ENCODE data around the gene SLC25A33.
"Not testable (repeated sequence)": the region's sequence is repeated elsewhere in the genome, so short reads cannot be mapped to it uniquely, and the experiment has no call there.

The SLC25A33 gene

DNA sequence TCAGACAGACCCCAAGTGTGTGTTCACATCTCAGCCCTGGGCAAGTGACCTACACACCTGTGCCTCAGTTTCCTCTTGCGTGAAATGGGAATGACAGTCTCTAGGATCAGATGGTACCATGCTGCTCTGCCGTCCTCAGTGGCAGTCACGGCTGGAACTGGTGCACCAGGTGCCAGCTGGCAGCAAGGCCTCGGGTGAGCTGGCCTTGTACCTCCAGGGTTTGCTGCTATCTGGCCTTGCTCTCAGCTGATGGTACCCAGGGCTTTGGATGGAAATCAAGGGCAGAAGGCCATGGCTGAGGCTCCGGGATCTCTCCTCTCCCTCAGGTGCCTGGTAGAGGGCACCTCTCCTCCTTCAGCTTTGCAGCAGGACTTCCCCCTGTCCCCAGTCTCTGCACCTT is 70.7 kb downstream of the SLC25A33 start:
- no peaks in the 10 kb centered on the region for H3K27me3 Mint-ChIP-seq
- H3K36me3 Mint-ChIP-seq (ENCODE audit: low read depth) = peaks cover 5% of the 10 kb centered on the region
- no peak overlapping the region for H3K27ac Mint-ChIP-seq
- no peaks in the 10 kb centered on the region for H3K4me1 Mint-ChIP-seq (ENCODE audit: low read depth)
- H3K9me3 Mint-ChIP-seq = no peaks in the 10 kb centered on the region
- no peak overlapping the region for H3K4me3 Mint-ChIP-seq

DNA sequence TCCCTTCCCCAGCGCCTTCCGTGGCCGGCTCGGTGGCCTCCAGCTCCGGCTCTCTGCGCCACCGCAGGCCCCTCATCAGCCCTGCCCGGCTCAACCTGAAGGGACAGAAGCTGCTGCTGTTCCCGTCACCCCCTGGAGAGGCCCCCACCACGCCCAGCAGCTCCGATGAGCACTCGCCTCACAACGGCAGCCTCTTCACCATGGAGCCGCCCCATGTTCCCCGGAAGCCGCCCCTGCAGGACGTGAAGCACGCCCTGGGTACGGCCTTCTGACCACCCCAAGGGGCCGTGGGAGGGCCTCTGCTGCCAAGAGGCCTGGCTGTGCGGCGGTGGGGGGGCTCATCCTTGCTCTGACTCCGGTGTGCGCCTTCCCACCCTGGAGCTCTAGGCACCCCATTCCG is 71.3 kb downstream of the SLC25A33 start:
- H3K4me1 Mint-ChIP-seq (ENCODE audit: low read depth) = no peaks in the 10 kb centered on the region
- no peak overlapping the region for H3K4me3 Mint-ChIP-seq
- H3K27ac Mint-ChIP-seq = no peak overlapping the region
- peaks cover 3% of the 10 kb centered on the region for H3K36me3 Mint-ChIP-seq (ENCODE audit: low read depth)
- no peaks in the 10 kb centered on the region for H3K27me3 Mint-ChIP-seq
- no peaks in the 10 kb centered on the region for H3K9me3 Mint-ChIP-seq

DNA sequence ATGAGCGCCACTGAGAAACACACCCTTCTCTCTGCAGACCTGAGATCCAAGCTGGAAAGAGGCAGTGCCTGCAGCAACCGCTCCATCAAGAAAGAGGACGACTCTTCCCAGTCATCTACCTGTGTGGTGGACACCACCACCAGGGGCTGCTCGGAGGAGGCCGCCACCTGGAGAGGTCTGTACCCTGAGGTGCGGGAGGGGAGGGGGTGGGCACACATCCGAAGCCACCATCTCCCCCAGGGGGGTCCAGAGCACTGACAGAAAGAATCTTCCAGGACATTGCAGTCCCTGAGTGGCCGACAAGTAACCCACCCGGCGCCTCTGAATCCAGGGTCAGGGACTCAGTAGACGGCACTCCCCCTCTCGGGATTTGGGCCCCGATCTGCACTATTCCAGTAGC is 72.5 kb downstream of the SLC25A33 start:
- Mint-ChIP-seq H3K9me3 (no peaks in the 10 kb centered on the region), H3K4me3 (no peak overlapping the region), H3K4me1 (ENCODE audit: low read depth) (no peaks in the 10 kb centered on the region), H3K27ac (no peak overlapping the region), H3K36me3 (ENCODE audit: low read depth) (peaks cover 3% of the 10 kb centered on the region), H3K27me3 (no peaks in the 10 kb centered on the region)

DNA sequence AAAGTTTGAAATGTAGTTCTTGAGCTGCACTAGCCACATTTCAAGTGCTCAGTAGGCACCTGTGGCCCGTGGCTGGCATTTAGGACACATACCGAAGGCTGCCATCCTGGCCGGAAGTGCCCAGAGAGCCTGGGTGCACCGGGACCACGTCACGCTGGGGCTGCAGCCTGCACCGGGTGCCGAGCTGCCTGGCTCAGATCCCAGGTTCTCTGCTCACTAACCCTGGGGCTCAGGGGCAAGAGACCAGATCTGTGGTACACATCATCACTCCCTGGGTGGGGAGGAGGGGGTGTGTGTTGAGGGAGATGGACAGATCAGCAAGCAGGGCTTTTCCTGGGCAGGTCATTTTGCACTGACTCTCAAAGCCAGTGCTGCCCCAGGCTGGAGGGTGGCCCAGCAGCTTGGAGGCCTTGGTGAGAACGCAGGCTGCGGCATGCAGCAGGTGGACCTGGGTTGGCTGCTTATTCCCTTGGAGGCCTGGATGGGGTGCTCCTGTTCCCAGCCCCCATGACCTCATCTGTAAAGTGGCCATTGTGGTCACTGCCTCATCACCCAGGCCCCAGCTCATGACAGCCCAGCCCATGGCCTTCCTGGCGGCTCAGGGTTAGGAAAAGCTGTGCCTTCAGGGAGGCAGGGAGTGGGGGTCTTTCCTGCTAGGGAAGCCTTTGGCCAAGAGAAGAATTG is 73.0 kb downstream of the SLC25A33 start:
- Mint-ChIP-seq H3K36me3 (ENCODE audit: low read depth) (peaks cover 3% of the 10 kb centered on the region), H3K9me3 (no peaks in the 10 kb centered on the region), H3K4me3 (no peak overlapping the region), H3K27me3 (no peaks in the 10 kb centered on the region), H3K4me1 (ENCODE audit: low read depth) (no peaks in the 10 kb centered on the region), H3K27ac (no peak overlapping the region)

DNA sequence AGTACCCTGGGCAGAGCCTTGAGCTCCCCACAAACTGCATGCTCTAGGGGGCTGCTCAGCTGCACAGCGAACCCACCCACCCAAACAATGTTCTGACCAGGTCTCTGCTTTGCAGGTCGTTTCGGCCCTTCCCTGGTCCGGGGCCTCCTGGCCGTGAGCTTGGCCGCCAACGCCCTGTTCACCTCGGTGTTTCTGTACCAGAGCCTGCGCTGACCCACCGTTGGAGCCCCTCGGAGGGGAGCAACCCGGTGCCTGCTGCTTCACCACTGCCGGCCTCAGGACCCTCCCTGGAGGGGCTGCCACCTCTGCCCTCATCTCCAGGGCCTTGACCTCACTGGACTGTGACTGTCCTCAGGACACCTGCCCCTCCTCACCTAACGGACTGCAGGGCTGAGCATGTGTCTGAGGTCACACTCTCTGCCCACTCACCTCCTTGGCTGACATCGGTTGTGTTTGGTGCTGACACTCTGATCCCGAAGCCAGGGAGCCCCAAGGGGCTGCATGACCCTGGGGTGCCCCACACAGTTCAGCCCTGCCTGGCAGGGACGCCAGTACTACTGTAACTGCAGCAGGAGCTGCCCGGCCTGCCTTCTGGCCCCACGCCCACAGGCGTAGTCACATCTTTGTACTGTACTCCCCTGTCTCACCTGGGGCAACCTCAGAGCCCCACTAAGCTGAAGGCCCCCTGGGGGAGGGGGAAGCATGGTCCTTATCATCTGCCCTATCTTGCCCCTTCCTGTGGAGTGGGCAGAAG is 73.8 kb downstream of the SLC25A33 start:
- H3K4me1 Mint-ChIP-seq (ENCODE audit: low read depth) = no peaks in the 10 kb centered on the region
- no peaks in the 10 kb centered on the region for H3K27me3 Mint-ChIP-seq
- no peak overlapping the region for H3K27ac Mint-ChIP-seq
- no peak overlapping the region for H3K4me3 Mint-ChIP-seq
- H3K9me3 Mint-ChIP-seq = no peaks in the 10 kb centered on the region
- peaks cover 3% of the 10 kb centered on the region for H3K36me3 Mint-ChIP-seq (ENCODE audit: low read depth)

DNA sequence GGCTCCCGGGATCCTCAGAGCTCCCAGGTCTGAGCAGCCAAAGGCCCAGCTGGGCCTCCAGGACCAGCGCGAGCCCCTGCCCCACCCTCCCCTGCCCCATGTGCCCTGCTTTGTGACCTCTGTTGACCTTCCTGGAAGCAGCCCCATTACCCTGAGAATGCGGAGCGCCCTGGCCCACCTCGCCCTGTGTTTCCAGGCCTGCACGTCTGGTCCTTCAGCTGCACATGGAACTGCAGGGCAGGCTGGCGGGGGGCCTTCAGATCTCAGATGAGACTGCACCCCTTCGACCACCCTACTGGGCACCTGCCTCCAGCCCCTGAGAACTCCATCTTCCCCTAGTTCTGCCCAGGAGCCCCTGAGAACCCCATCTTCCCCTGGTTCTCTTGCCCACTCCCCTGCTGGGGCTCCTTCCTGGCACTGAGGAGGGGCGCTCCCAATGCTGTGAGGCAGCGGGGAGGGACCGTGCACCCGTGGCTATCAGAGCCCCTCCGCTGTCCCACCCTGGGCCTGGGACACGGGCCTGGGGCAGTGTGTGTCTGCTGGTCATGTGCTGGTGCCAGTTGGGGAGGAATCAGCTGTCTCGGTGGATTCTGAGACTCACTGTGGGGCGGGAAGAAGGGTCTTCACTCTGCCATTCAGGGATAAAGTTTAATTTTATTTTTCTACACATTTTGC is 74.5 kb downstream of the SLC25A33 start:
- Mint-ChIP-seq H3K27ac (no peak overlapping the region), H3K4me1 (ENCODE audit: low read depth) (no peaks in the 10 kb centered on the region), H3K27me3 (peaks cover under 1% of the 10 kb centered on the region), H3K4me3 (no peak overlapping the region), H3K36me3 (ENCODE audit: low read depth) (peaks cover 3% of the 10 kb centered on the region), H3K9me3 (no peaks in the 10 kb centered on the region)

DNA sequence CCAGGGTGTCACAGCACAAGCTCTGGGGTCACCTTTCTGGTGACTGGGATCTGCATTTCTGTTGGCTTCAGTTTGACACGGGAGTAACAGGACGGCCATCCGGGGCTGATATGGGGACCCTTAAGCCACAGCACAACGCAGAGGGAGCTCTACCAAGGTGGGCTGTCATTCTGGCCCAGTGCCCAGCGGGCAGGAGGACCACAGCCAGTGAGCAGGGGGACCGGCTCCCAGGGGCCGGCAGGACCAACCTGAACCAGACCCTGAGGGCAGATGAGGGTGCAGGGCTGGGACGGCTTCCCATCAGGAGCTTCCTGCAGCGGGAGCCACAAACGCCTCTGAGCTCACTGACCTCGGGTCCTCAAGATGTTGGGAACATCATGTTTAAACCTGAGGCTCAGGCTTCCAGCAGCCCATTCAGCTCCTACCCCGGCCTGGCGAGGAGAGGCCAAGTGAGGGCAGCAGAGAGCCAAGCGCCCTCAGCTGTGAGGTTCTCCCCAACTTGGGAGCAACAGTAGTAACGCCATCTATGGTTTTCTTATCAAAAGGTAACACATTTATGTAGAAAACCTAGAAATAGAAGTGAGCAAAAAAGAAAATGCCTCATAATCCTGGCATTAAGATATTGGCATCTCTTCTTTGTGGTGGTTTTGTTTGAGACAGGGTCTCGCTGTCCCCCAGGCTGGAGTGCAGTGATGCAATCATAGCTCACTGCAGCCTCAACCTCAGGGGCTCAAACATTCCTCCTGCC is 76.2 kb downstream of the SLC25A33 start:
- Mint-ChIP-seq H3K4me3 (no peak overlapping the region), H3K27ac (no peak overlapping the region), H3K27me3 (peaks cover 5% of the 10 kb centered on the region), H3K9me3 (no peaks in the 10 kb centered on the region), H3K4me1 (ENCODE audit: low read depth) (no peaks in the 10 kb centered on the region), H3K36me3 (ENCODE audit: low read depth) (peaks cover 3% of the 10 kb centered on the region)

DNA sequence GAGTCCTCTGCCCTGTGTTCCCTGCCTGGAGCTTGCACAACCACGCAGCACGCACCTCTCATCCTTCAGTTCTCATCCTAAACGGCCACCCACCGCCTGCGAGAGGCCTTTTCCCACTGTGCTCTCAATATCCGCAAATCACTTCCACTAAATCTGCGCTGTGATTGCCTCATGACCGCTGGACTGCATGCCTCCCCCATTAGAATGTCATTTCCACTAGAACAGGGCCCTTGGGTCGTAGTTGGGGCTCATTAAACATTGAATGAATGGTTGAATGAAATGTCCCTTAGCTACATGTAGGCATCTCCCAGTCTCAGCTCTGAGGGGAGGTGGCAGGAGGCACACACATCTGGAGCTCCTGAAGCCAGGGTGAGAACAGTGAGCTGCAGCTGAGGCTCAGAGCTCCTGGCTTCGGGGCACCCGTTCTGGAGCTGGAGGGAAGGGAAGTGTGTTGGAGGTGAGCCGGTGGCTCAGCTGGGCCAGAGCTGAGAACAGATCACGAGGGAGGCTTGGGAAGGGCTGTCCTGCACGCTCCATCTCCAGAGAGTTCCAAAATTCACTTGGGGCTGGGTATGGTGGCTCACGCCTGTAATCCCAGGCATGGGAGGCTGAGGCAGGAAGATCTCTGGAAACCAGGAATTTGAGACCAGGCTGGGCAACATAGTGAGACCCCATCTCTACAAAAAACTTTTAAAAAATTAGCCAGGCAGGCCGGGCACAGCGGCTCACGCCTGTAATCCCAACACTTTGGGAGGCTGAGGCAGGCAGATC is 79.8 kb downstream of the SLC25A33 start:
- Mint-ChIP-seq H3K36me3 (ENCODE audit: low read depth) (no peaks in the 10 kb centered on the region), H3K4me3 (no peak overlapping the region), H3K27me3 (peaks cover 5% of the 10 kb centered on the region), H3K9me3 (no peaks in the 10 kb centered on the region), H3K4me1 (ENCODE audit: low read depth) (peaks cover 2% of the 10 kb centered on the region), H3K27ac (no peak overlapping the region)

DNA sequence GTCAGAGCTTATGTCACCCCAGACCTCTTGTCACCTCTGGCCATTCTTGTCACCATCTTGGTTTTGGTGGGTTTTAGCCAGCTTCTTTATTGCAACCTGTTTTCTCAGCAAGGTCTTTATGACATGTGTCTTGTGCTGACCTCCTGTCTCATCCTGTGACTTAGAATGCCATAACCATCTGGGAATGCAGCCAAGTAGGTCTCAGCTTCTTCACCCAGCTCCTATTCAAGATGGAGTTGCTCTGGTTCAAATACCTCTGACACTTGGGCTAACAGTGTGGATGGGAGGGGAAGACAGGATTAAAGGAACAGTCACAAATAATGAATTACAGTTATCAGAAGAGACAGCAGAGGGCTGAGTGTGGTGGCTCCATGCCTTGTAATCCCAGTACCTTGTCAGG is 81.8 kb downstream of the SLC25A33 start:
- Mint-ChIP-seq H3K27ac (no peak overlapping the region), H3K9me3 (no peaks in the 10 kb centered on the region), H3K27me3 (peaks cover 5% of the 10 kb centered on the region), H3K36me3 (ENCODE audit: low read depth) (no peaks in the 10 kb centered on the region), H3K4me1 (ENCODE audit: low read depth) (peaks cover 9% of the 10 kb centered on the region), H3K4me3 (no peak overlapping the region)

DNA sequence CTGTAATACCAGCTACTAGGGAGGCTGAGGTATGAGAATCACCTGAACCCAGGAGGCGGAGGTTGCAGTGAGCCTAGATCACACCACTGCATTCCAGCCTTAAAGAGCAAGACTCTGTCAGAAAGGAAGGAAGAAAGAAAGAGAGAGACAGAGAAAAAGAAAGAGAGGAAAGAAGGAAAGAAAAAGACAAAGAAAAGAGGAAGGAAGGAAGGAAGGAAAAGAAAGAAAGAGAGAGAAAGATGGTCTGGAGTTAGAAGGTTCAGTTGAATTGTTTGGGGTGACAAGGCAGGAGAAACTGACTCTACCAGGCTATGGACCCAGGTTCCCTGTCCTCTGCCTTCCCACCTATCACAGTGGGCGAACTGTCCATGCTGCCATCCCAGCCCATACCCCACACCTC is 84.8 kb downstream of the SLC25A33 start:
- peaks cover under 1% of the 10 kb centered on the region for H3K27me3 Mint-ChIP-seq
- H3K36me3 Mint-ChIP-seq (ENCODE audit: low read depth) = no peaks in the 10 kb centered on the region

DNA sequence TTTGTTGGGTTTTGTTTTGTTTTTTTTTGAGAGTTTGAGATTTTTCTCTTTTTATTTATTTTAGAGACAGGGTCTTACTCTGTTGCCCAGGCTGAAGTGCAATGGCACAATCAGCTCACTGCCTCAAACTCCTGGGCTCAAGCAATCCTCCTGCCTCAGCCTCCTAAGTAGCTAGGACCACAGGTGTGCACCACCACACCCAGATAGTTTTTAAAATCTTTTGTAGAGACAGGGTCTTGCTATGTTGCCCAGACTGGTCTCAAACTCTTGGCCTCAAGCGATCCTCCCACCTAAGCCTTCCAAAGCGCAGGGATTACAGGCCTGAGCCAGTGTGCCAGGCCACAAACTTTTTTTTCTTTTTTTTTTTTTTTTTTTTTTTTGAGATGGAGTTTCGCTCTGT is 85.8 kb downstream of the SLC25A33 start:
- Mint-ChIP-seq H3K27ac (peak overlapping the region; percentile 31), H3K4me1 (ENCODE audit: low read depth) (peaks cover 33% of the 10 kb centered on the region)
- not testable (repeated sequence) for H3K27me3 Mint-ChIP-seq; H3K9me3 Mint-ChIP-seq; H3K4me3 Mint-ChIP-seq; H3K36me3 Mint-ChIP-seq (ENCODE audit: low read depth)

More for the DNA sequence above, 84.8 kb downstream of the SLC25A33 start:
- H3K4me1 Mint-ChIP-seq (ENCODE audit: low read depth) = peaks cover 33% of the 10 kb centered on the region
- H3K27ac Mint-ChIP-seq = peak overlapping the region; percentile 73
- no peaks in the 10 kb centered on the region for H3K9me3 Mint-ChIP-seq
- no peak overlapping the region for H3K4me3 Mint-ChIP-seq

DNA sequence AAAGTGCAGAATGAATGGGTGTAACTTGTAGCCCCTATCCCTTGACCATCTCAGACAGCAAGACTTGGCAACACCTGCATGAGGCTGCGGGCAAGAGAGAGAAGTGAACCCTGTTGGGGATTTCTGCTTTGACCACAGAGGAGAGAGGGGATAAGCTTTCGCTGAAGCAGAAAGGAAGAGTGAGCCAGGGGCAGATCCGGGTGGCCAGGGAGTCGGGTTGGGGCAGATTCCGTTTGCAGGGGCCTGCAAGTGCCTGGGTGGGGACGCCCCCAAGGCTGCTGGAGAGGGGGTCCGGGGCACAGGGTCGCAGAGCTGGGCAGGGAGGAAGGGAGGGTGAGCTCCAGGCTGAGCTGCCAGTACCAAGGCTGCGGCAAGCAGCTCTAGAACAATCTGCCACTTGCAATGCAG is 86.9 kb downstream of the SLC25A33 start:
- peaks cover 5% of the 10 kb centered on the region for H3K36me3 Mint-ChIP-seq (ENCODE audit: low read depth)
- H3K4me1 Mint-ChIP-seq (ENCODE audit: low read depth) = peaks cover 43% of the 10 kb centered on the region
- no peaks in the 10 kb centered on the region for H3K27me3 Mint-ChIP-seq
- peak overlapping the region; percentile 73 for H3K4me3 Mint-ChIP-seq
- H3K27ac Mint-ChIP-seq = peak overlapping the region; percentile 59
- no peaks in the 10 kb centered on the region for H3K9me3 Mint-ChIP-seq

DNA sequence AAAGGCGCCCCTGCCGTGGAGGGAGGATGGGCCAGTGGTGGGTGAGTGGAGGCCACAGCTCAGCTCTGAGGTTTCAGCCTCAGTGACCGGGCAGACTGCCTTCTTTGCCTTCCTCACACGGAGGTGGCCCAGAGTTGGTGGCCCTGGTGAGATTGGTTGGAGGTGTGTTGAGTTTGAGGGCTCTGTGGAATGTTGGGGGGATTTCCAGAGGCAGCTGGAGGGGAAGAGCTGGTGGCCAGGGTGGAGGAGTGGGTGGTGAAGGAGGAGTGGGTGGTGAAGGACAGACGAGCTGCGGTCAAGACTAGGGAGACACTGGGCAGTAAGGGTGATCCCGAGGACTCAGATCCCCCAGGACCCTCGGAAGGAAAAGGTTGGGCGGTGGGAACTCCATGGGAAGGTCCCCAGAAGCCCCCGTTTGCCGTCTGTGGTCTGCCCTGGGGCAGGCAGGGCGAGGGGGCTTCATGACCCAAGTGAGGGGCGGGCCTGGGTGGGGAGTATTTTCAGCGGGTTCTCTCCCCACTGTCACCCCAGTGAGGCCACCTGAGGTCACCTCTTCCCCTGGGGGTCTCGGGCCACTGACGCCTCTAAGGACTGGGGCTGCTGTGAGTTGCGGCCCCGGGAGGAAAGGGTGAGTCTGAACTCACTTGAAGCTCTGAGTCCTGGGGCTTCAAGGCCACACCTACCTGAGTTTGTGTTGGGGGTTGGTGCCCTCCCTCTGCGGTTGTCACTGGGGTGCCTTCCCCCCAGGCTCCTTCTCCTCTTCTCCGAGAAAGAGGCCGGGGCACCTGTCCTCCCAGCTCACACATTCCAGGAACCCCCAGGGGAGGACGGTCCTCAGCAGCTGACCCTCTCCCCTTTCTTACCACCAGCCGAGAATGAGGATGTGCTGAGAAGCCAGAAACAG is 89.5 kb downstream of the SLC25A33 start:
- Mint-ChIP-seq H3K9me3 (no peaks in the 10 kb centered on the region), H3K27me3 (no peaks in the 10 kb centered on the region), H3K4me1 (ENCODE audit: low read depth) (peaks cover 69% of the 10 kb centered on the region), H3K36me3 (ENCODE audit: low read depth) (peaks cover 21% of the 10 kb centered on the region), H3K27ac (peak overlapping the region; percentile 97), H3K4me3 (peak overlapping the region; percentile 91)
